H1 (cell line): ENCODE results near the gene HYLS1. TPM values are rescaled to one million over a fixed set of nuclear protein-coding genes. Genes with fewer than 3 reads are reported as not detected.

Experiments
- CTCF ChIA-PET: fragments of 300-600 bp; sonication (Branson Sonifier 250); formaldehyde crosslinking; loops from one replicate; lab custom pipeline; 2021; ENCODE audit not compliant: partially characterized antibody; lab: Charles Lee
- POLR2A ChIA-PET: fragments of 300-600 bp; sonication (Branson Sonifier 250); formaldehyde crosslinking; loops from one replicate; lab custom pipeline; 2021; ENCODE audit warnings: inconsistent platforms; ENCODE audit not compliant: partially characterized antibody; lab: Charles Lee
- DNase-seq, 2 experiments: peaks; one replicate each; pipeline versions ENCODE4 v3.0.0 to v3.0.0-alpha.2; 2010 to 2022; ENCODE audit warnings: low spot score in 2 of 2, low read depth in 1 of 2, mixed read lengths in 1 of 2
- FAIRE-seq: peaks from 2 replicates; lab custom pipeline; 2011; peaks lifted over from hg19 to GRCh38; lab: Jason Lieb, UNC
- H2AFZ ChIP-seq: 2 replicates; pipeline ENCODE4 v1.8.1; 2012; ENCODE audit warnings: low read length, inconsistent platforms
- H2AK5ac ChIP-seq: 2 replicates; pipeline ENCODE4 v1.6.1; 2013; ENCODE audit warnings: low read depth, low read length
- H2BK120ac ChIP-seq: replicated peaks from 2 replicates; pipeline ENCODE3; 2013; ENCODE audit warnings: low read depth, low read length, inconsistent platforms
- H2BK12ac ChIP-seq: 2 replicates; pipeline ENCODE4 v1.6.1; 2013; ENCODE audit warnings: low read depth, low read length
- H2BK15ac ChIP-seq: 2 replicates; pipeline ENCODE4 v1.6.1; 2013; ENCODE audit warnings: low read length
- H2BK20ac ChIP-seq: 2 replicates; pipeline ENCODE4 v1.6.1; 2013; ENCODE audit warnings: low read length
- H2BK5ac ChIP-seq: 2 replicates; pipeline ENCODE4 v1.6.1; 2013; ENCODE audit warnings: low read depth, low read length
- H3K14ac ChIP-seq: 2 replicates; pipeline ENCODE4 v1.6.1; 2013; ENCODE audit warnings: inconsistent platforms; ENCODE audit not compliant: insufficient read length
- H3K18ac ChIP-seq: 2 replicates; pipeline ENCODE4 v1.6.1; 2013; ENCODE audit warnings: low read length; ENCODE audit errors: extremely low read depth
- H3K23ac ChIP-seq: 2 replicates; pipeline ENCODE4 v1.6.1; 2013; ENCODE audit warnings: inconsistent platforms; ENCODE audit not compliant: insufficient read length
- H3K23me2 ChIP-seq: 2 replicates; pipeline ENCODE4 v1.6.1; 2013; ENCODE audit warnings: low read depth, low read length
- H3K27ac ChIP-seq: 2 replicates; pipeline ENCODE4 v1.6.1; 2011; ENCODE audit warnings: low read depth, low read length, inconsistent platforms
- H3K27me3 ChIP-seq, 4 experiments: replicated peaks in 1 of 4; 1 replicate in 1 of 4; 2 replicates in 3 of 4; pipeline versions ENCODE4 v1.6.1 to v1.8.1; 2011 to 2013; ENCODE audit warnings: low read length in 3 of 4, mild to moderate bottlenecking in 3 of 4, inconsistent platforms in 2 of 4, mixed read lengths in 2 of 4, moderate library complexity in 1 of 4; ENCODE audit not compliant: control insufficient read depth in 3 of 4, insufficient read depth in 3 of 4; ENCODE audit errors: extremely low read depth in 1 of 4
- H3K36me3 ChIP-seq, 4 experiments: 2 replicates each; pipeline versions ENCODE4 v1.6.1 to v1.8.1; 2011 to 2013; ENCODE audit warnings: mild to moderate bottlenecking in 4 of 4, low read length in 3 of 4, moderate library complexity in 2 of 4, control low read depth in 1 of 4, inconsistent platforms in 1 of 4; ENCODE audit not compliant: insufficient read depth in 4 of 4, control insufficient read depth in 2 of 4
- H3K4ac ChIP-seq: replicated peaks from 2 replicates; pipeline ENCODE3; 2013; ENCODE audit warnings: low read length, low read depth, mixed read lengths, inconsistent platforms; ENCODE audit not compliant: insufficient read length
- H3K4me1 ChIP-seq, 4 experiments: replicated peaks in 1 of 4; 1 replicate in 1 of 4; 2 replicates in 3 of 4; pipeline versions ENCODE4 v1.6.1 to v1.8.1; 2011 to 2013; ENCODE audit warnings: low read length in 3 of 4, inconsistent platforms in 2 of 4, mixed read lengths in 1 of 4; ENCODE audit not compliant: insufficient read depth in 4 of 4, control insufficient read depth in 3 of 4
- H3K4me2 ChIP-seq, 2 experiments: 2 replicates each; pipeline versions ENCODE4 v1.6.1 to v1.8.1; 2011 to 2013; ENCODE audit warnings: low read depth in 2 of 2, low read length in 2 of 2, control low read depth in 1 of 2, inconsistent platforms in 1 of 2, mild to moderate bottlenecking in 1 of 2; ENCODE audit not compliant: insufficient read depth in 1 of 2
- H3K4me3 ChIP-seq, 4 experiments: fragments of 200-600, 300-600 bp in 1 of 4; sonication (generic), shearing (Covaris generic), sonication (Bioruptor Twin) in 1 of 4; 2 replicates each; pipeline versions ENCODE4 v1.5.1 to v1.8.1; 2011 to 2016; ENCODE audit warnings: low read length in 4 of 4, low read depth in 3 of 4, control low read depth in 2 of 4, inconsistent platforms in 2 of 4, mild to moderate bottlenecking in 2 of 4, mixed read lengths in 1 of 4, moderate library complexity in 1 of 4; ENCODE audit not compliant: insufficient read depth in 2 of 4; ENCODE audit errors: extremely low read depth in 1 of 4
- H3K56ac ChIP-seq: replicated peaks from 2 replicates; pipeline ENCODE3; 2013; ENCODE audit warnings: low read depth, mild to moderate bottlenecking, mixed read lengths, low read length, inconsistent platforms; ENCODE audit not compliant: insufficient read length
- H3K79me1 ChIP-seq: 2 replicates; pipeline ENCODE4 v1.6.1; 2013; ENCODE audit warnings: low read depth, low read length, control low read depth
- H3K79me2 ChIP-seq, 2 experiments: 2 replicates each; pipeline versions ENCODE4 v1.6.1 to v1.8.1; 2012 to 2013; ENCODE audit warnings: low read length in 2 of 2, mild to moderate bottlenecking in 2 of 2, inconsistent platforms in 1 of 2; ENCODE audit not compliant: insufficient read depth in 2 of 2, control insufficient read depth in 1 of 2
- H3K9ac ChIP-seq, 4 experiments: replicated peaks in 1 of 4; 1 replicate in 1 of 4; 2 replicates in 3 of 4; pipeline versions ENCODE4 v1.6.1 to v1.8.1; 2011 to 2013; ENCODE audit warnings: low read depth in 3 of 4, low read length in 3 of 4, control low read depth in 2 of 4, mild to moderate bottlenecking in 2 of 4, moderate library complexity in 2 of 4, inconsistent platforms in 1 of 4; ENCODE audit errors: extremely low read depth in 1 of 4
- H3K9me3 ChIP-seq, 2 experiments: 2 replicates each; pipeline versions ENCODE4 v1.6.1 to v1.8.1; 2012 to 2013; ENCODE audit warnings: mild to moderate bottlenecking in 2 of 2, moderate library complexity in 2 of 2, control low read depth in 1 of 2, inconsistent platforms in 1 of 2, low read depth in 1 of 2, low read length in 1 of 2, mixed read lengths in 1 of 2; ENCODE audit not compliant: insufficient read depth in 2 of 2
- H4K20me1 ChIP-seq, 2 experiments: replicated peaks in 1 of 2; 2 replicates each; pipeline versions ENCODE3 to v1.8.1; 2011 to 2013; ENCODE audit warnings: inconsistent platforms in 2 of 2, low read length in 2 of 2, mild to moderate bottlenecking in 1 of 2; ENCODE audit not compliant: insufficient read depth in 2 of 2, control insufficient read depth in 1 of 2
- H4K5ac ChIP-seq: 2 replicates; pipeline ENCODE4 v1.6.1; 2013; ENCODE audit warnings: low read length, low read depth, mixed read lengths, inconsistent platforms; ENCODE audit not compliant: insufficient read length
- H4K8ac ChIP-seq: 2 replicates; pipeline ENCODE4 v1.8.0; 2013; ENCODE audit warnings: mild to moderate bottlenecking, moderate library complexity, low read length, inconsistent platforms; ENCODE audit not compliant: insufficient read depth; ENCODE audit errors: extremely low read depth
- H4K91ac ChIP-seq: replicated peaks from 2 replicates; pipeline ENCODE3; 2013; ENCODE audit warnings: low read length, mixed read lengths, inconsistent platforms; ENCODE audit not compliant: insufficient read length
- BRCA1 ChIP-seq: IDR thresholded peaks from 2 replicates; pipeline ENCODE4 v1.6.1; 2012; ENCODE audit warnings: low read depth, low read length, improper control_type of control experiment
- GTF2F1 ChIP-seq: IDR thresholded peaks from 2 replicates; pipeline ENCODE4 v1.6.1; 2012; ENCODE audit warnings: low read depth, low read length, improper control_type of control experiment, borderline replicate concordance
- MAFK ChIP-seq: IDR thresholded peaks from 2 replicates; pipeline ENCODE4 v1.6.1; 2012; ENCODE audit warnings: low read depth, mild to moderate bottlenecking, improper control_type of control experiment, low read length
- SUZ12 ChIP-seq: fragments of 200-600 bp; sonication (generic); IDR thresholded peaks from 2 replicates; pipeline ENCODE4 v1.6.1; 2012; ENCODE audit warnings: mild to moderate bottlenecking, inconsistent platforms, low read length, moderate library complexity, mixed read lengths
- polyA plus RNA-seq, 7 experiments: library from polyadenylated mRNA; depleted of rRNA in 3 of 7; stranded (reverse) in 5 of 7; unstranded in 2 of 7; fragments of >200 nt in 5 of 7; fragments of 200-250 nt in 2 of 7; gene quantifications; 1 replicate in 5 of 7; 2 replicates in 1 of 7; 4 replicates in 1 of 7; pipeline versions ENCODE4 v1.2.1 to v1.2.3, GENCODE V29; 2011 to 2013; ENCODE audit warnings: missing spikeins in 2 of 7, mixed read lengths in 2 of 7
- total RNA-seq: library from RNA; stranded (reverse); fragmentation: NEBNext Ultra II Directional; extraction: Animal tissue kit (Norgen Biotek cat#: 25700); gene quantifications from 2 replicates; pipeline ENCODE4 v1.2.1, GENCODE V29; 2021

HYLS1 gene
- total and polyA plus RNA-seq, 2 of the 8 experiments (the other 6 are each of a cell fraction or from before 2014, with no cell fraction given) = 5.1 to 11.6 TPM

DNA sequence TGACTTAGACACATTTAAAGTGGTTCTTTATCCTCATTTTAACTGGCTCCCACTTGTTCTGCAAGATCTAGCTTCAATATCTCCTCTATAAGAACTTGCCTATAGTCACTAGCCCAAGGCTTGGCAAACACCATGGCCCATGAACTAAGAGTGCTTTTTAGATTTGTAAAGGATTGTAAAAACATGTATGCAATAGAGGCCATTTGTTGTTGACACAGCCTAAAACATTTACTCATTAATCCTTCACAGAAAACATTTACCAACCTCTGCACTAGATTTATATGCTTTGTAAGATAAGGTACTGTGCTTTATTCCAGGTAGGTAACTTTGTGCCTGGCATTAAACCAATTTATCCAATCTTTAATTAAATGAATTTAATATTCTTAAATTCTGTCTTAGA, 5.5 kb downstream of the HYLS1 start:
- Histone ChIP-seq H3K9me3 (no peaks in the 10 kb centered on the region), H3K9ac (no peak overlapping the region), H3K23me2 (no peaks in the 10 kb centered on the region), H3K27ac (no peak overlapping the region), H4K91ac (no peak overlapping the region), H3K4me2 (no peak overlapping the region), H4K5ac (no peak overlapping the region), H2BK12ac (no peak overlapping the region), H3K36me3 (peaks cover 7 to 32% (median 16%) of the 10 kb centered on the region in 4 experiments; a peak in 7 of 8 replicates), H3K4me1 (no peaks in the 10 kb centered on the region), H4K20me1 (peaks cover 0 to 5% of the 10 kb centered on the region in 2 experiments), H3K23ac (no peak overlapping the region), H3K56ac (no peak overlapping the region), H4K8ac (no peak overlapping the region), H3K4me3 (no peak overlapping the region), H3K14ac (no peak overlapping the region), H3K79me1 (peaks cover 2% of the 10 kb centered on the region; the same call in 1 of the 2 replicates), H2BK15ac (no peak overlapping the region), H3K27me3 (no peaks in the 10 kb centered on the region), H2AFZ (no peak overlapping the region), H2AK5ac (no peak overlapping the region), H3K79me2 (peaks cover 0 to 44% of the 10 kb centered on the region in 2 experiments; a peak in 2 of 4 replicates), H2BK120ac (no peak overlapping the region), H2BK5ac (no peak overlapping the region), H3K4ac (no peak overlapping the region), H3K18ac (no peak overlapping the region), H2BK20ac (no peak overlapping the region)
- no peak for TF ChIP-seq BRCA1
- no peak for TF ChIP-seq SUZ12
- no peak for TF ChIP-seq GTF2F1
- TF ChIP-seq MAFK = no peak
- FAIRE-seq (no peak), DNase-seq (no peak)
- ChIA-PET POLR2A (interaction anchor here (0.6 to 2.1 kb wide), 3 partner anchors 10 to 266 kb away, joined by 3 to 8 read pairs (median 4); partner anchors contain the start of gene PUS3), CTCF (interaction anchor here (0.6 to 0.8 kb wide), 2 partner anchors 26 to 1000 kb away, joined by 3 to 5 read pairs; no protein-coding TSS in a partner anchor)
